Muscle of leg (tissue), 9 donors: ENCODE data around the gene LCP1. TPM values are rescaled to one million over a fixed set of nuclear protein-coding genes. Genes with fewer than 3 reads are reported as not detected.

ENCODE experiments used
- polyA plus RNA-seq, 8 donors: library from polyadenylated mRNA; unstranded; fragments of 120-200 nt; gene quantifications; one replicate each; pipeline versions ENCODE4 v1.2.1 to v1.2.3, GENCODE V29; 2013; ENCODE audit warnings: inconsistent platforms in 1 of 8, low replicate concordance in 1 of 8; ENCODE audit not compliant: insufficient read length in 8 of 8, insufficient read depth in 1 of 8
- total RNA-seq: library from RNA; stranded (reverse); fragments of 120-200 nt; gene quantifications from one replicate; pipeline ENCODE4 v1.2.4, GENCODE V29; 2013

LCP1 gene
- total and polyA plus RNA-seq, 9 donors = 7.6 to 16.9 (median 10.3) TPM

Other genes starting within 250 kb of the LCP1 start
- 21.0 TPM for gene ZC3H13, start 129.4 kb downstream of the LCP1 start, total RNA-seq
- 10 to 100 TPM; 26.5 to 50.0 (median 39.6) TPM for gene ZC3H13, start 129.4 kb downstream of the LCP1 start, polyA plus RNA-seq
- not detected for gene CPB2, start 77.1 kb downstream of the LCP1 start, total RNA-seq
- under 1 TPM in 5 of 8 donors, not detected in 3; 0.09 to 0.54 (median 0.12) TPM for gene CPB2, start 77.1 kb downstream of the LCP1 start, polyA plus RNA-seq
- gene LRRC63, start 29.8 kb upstream of the LCP1 start, total RNA-seq = 0.04 TPM
- gene LRRC63, start 29.8 kb upstream of the LCP1 start, polyA plus RNA-seq = under 1 TPM in 5 of 8 donors, not detected in 3; 0.06 to 0.17 (median 0.09) TPM
- gene RUBCNL, start 205.1 kb upstream of the LCP1 start, total RNA-seq = 2.8 TPM
- 1 to 10 TPM; 1.9 to 3.1 (median 2.4) TPM for gene RUBCNL, start 205.1 kb upstream of the LCP1 start, polyA plus RNA-seq